Measurements from ENCODE around the gene SVIL. TPM values are rescaled to one million over a fixed set of nuclear protein-coding genes. Genes with fewer than 3 reads are reported as not detected.

The SVIL gene
- total and polyA plus RNA-seq, 4 donors = 3.1 to 26.0 (median 9.4) TPM

- H3K4me3 ChIP-seq (ENCODE audit: low read depth in 1 of 3, low read length in 3 of 3) = no peak overlapping the region
- H3K27me3 ChIP-seq (ENCODE audit: control insufficient read depth in 4 of 4, insufficient read depth in 4 of 4, low read length in 3 of 4) = no peaks in the 10 kb centered on the region
- no peak for TF ChIP-seq RAD21 (IDR thresholded peaks at IDR 0.05)
- no peak for TF ChIP-seq TAF1 (conservative IDR thresholded peaks at IDR 0.05)
- no peak for TF ChIP-seq HNF4A (conservative IDR thresholded peaks at IDR 0.05)
- TF ChIP-seq JUND (IDR thresholded peaks at IDR 0.05) = no peak
- no peak for TF ChIP-seq YY1 (IDR thresholded peaks at IDR 0.05)
- no peak for TF ChIP-seq NR2F2 (IDR thresholded peaks at IDR 0.05)
- no peak for TF ChIP-seq HNF4G (IDR thresholded peaks at IDR 0.05)
- TF ChIP-seq FOXA2 (IDR thresholded peaks at IDR 0.05) = no peak
- TF ChIP-seq FOXA1 (IDR thresholded peaks at IDR 0.05) = no peak
- 83% methylated on average over 11 of the region's 11 CpGs for WGBS
- no peak for DNase-seq (ENCODE audit: low spot score)
- H3K36me3 ChIP-seq (ENCODE audit: control insufficient read depth in 4 of 4, insufficient read depth in 3 of 4, low read depth in 1 of 4, low read length in 3 of 4) = peaks cover 0 to 1% (median 0%) of the 10 kb centered on the region in 4 donors
- H3K9ac ChIP-seq (ENCODE audit: low read depth in 1 of 2, low read length in 2 of 2) = no peak overlapping the region
- H3K4me1 ChIP-seq (ENCODE audit: control insufficient read depth in 4 of 4, insufficient read depth in 4 of 4, low read length in 3 of 4) = no peaks in the 10 kb centered on the region
- H3K27ac ChIP-seq (ENCODE audit: low read depth in 1 of 2, low read length in 2 of 2) = no peak overlapping the region
- H3K9me3 ChIP-seq (ENCODE audit: control insufficient read depth in 4 of 4, low read length in 3 of 4) = peaks cover 0 to 3% (median 0%) of the 10 kb centered on the region in 4 donors
Measured at GRCh38 chr10:29608476-29609301, 26.1 kb downstream of the SVIL start.

DNA sequence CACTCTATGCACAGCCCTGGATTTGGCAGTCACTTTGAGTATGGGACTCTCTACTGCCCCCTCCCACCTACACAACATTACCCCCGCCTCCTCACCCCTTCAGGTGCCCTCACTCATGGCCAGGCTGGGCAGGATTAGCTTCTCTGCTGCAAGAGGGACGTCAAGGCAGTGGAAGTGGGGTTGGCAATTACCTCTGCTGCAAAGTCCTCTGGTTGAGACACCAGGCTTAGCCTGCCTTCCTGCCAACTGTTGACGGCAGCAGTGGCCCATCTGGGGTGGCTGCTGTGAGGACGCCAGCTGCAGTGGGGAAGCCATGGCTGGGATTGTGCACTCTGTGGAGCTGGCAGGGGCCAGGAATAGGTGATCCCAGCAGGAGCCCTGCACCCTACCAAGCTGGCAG, 26.7 kb downstream of the SVIL start:
- H3K27ac ChIP-seq (ENCODE audit: low read depth in 1 of 2, low read length in 2 of 2) = no peak overlapping the region
- H3K27me3 ChIP-seq (ENCODE audit: control insufficient read depth in 4 of 4, insufficient read depth in 4 of 4, low read length in 3 of 4) = no peaks in the 10 kb centered on the region
- H3K4me3 ChIP-seq (ENCODE audit: low read depth in 1 of 3, low read length in 3 of 3) = no peak overlapping the region
- no peak for TF ChIP-seq TAF1 (conservative IDR thresholded peaks at IDR 0.05)
- no peak for TF ChIP-seq HNF4G (IDR thresholded peaks at IDR 0.05)
- TF ChIP-seq, protein P1, sequence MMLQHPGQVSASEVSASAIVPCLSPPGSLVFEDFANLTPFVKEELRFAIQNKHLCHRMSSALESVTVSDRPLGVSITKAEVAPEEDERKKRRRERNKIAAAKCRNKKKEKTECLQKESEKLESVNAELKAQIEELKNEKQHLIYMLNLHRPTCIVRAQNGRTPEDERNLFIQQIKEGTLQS (IDR thresholded peaks at IDR 0.05) = no peak
- no peak for TF ChIP-seq FOXA1 (IDR thresholded peaks at IDR 0.05)
- no peak for TF ChIP-seq RXRA (IDR thresholded peaks at IDR 0.05)
- TF ChIP-seq, protein P2, sequence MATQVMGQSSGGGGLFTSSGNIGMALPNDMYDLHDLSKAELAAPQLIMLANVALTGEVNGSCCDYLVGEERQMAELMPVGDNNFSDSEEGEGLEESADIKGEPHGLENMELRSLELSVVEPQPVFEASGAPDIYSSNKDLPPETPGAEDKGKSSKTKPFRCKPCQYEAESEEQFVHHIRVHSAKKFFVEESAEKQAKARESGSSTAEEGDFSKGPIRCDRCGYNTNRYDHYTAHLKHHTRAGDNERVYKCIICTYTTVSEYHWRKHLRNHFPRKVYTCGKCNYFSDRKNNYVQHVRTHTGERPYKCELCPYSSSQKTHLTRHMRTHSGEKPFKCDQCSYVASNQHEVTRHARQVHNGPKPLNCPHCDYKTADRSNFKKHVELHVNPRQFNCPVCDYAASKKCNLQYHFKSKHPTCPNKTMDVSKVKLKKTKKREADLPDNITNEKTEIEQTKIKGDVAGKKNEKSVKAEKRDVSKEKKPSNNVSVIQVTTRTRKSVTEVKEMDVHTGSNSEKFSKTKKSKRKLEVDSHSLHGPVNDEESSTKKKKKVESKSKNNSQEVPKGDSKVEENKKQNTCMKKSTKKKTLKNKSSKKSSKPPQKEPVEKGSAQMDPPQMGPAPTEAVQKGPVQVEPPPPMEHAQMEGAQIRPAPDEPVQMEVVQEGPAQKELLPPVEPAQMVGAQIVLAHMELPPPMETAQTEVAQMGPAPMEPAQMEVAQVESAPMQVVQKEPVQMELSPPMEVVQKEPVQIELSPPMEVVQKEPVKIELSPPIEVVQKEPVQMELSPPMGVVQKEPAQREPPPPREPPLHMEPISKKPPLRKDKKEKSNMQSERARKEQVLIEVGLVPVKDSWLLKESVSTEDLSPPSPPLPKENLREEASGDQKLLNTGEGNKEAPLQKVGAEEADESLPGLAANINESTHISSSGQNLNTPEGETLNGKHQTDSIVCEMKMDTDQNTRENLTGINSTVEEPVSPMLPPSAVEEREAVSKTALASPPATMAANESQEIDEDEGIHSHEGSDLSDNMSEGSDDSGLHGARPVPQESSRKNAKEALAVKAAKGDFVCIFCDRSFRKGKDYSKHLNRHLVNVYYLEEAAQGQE (IDR thresholded peaks at IDR 0.05) = no peak
- TF ChIP-seq, protein P3, sequence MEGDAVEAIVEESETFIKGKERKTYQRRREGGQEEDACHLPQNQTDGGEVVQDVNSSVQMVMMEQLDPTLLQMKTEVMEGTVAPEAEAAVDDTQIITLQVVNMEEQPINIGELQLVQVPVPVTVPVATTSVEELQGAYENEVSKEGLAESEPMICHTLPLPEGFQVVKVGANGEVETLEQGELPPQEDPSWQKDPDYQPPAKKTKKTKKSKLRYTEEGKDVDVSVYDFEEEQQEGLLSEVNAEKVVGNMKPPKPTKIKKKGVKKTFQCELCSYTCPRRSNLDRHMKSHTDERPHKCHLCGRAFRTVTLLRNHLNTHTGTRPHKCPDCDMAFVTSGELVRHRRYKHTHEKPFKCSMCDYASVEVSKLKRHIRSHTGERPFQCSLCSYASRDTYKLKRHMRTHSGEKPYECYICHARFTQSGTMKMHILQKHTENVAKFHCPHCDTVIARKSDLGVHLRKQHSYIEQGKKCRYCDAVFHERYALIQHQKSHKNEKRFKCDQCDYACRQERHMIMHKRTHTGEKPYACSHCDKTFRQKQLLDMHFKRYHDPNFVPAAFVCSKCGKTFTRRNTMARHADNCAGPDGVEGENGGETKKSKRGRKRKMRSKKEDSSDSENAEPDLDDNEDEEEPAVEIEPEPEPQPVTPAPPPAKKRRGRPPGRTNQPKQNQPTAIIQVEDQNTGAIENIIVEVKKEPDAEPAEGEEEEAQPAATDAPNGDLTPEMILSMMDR (IDR thresholded peaks at IDR 0.05; ENCODE audit: low read depth, low read length, missing input control) = no peak
- TF ChIP-seq, protein P4, sequence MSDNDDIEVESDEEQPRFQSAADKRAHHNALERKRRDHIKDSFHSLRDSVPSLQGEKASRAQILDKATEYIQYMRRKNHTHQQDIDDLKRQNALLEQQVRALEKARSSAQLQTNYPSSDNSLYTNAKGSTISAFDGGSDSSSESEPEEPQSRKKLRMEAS (IDR thresholded peaks at IDR 0.05) = no peak
- TF ChIP-seq SP1 (IDR thresholded peaks at IDR 0.05) = no peak
- TF ChIP-seq FOXA2 (IDR thresholded peaks at IDR 0.05) = no peak
- no peak for TF ChIP-seq NR2F2 (IDR thresholded peaks at IDR 0.05)
- no peak for TF ChIP-seq RAD21 (IDR thresholded peaks at IDR 0.05)
- no peak for TF ChIP-seq GABPA (IDR thresholded peaks at IDR 0.05 in 1 of 2, conservative IDR thresholded peaks at IDR 0.05 in 1 of 2)
- H3K36me3 ChIP-seq (ENCODE audit: control insufficient read depth in 4 of 4, insufficient read depth in 3 of 4, low read depth in 1 of 4, low read length in 3 of 4) = peaks cover 0 to 1% (median 0%) of the 10 kb centered on the region in 4 donors
- DNase-seq (ENCODE audit: low spot score) = no peak
- H3K4me1 ChIP-seq (ENCODE audit: control insufficient read depth in 4 of 4, insufficient read depth in 4 of 4, low read length in 3 of 4) = no peaks in the 10 kb centered on the region
- 77% methylated on average over 4 of the region's 4 CpGs for WGBS
- peaks cover 0 to 3% (median 0%) of the 10 kb centered on the region in 4 donors for H3K9me3 ChIP-seq (ENCODE audit: control insufficient read depth in 4 of 4, low read length in 3 of 4)
- no peak overlapping the region for H3K9ac ChIP-seq (ENCODE audit: low read depth in 1 of 2, low read length in 2 of 2)
